Skeletal muscle tissue (tissue), 4 donors: ENCODE results near the gene TJAP1. TPM values are rescaled to one million over a fixed set of nuclear protein-coding genes. Genes with fewer than 3 reads are reported as not detected.
A peak's percentile ranks its signal among the peaks of the same experiment; 100 is the strongest.

Experiments used
- H3K27ac ChIP-seq: one replicate; pipeline ENCODE4 v1.7.0; 2013; ENCODE audit warnings: mild to moderate bottlenecking, low read depth, low read length, inconsistent platforms
- H3K27me3 ChIP-seq, 3 donors: one replicate each; pipeline ENCODE4 v1.7.0; 2013; ENCODE audit warnings: low read length in 3 of 3; ENCODE audit not compliant: control insufficient read depth in 3 of 3, insufficient read depth in 3 of 3
- H3K36me3 ChIP-seq, 3 donors: one replicate each; pipeline ENCODE4 v1.7.0; 2013; ENCODE audit warnings: low read length in 3 of 3; ENCODE audit not compliant: control insufficient read depth in 3 of 3, insufficient read depth in 3 of 3
- H3K4me1 ChIP-seq, 3 donors: one replicate each; pipeline ENCODE4 v1.7.0; 2013; ENCODE audit warnings: low read length in 3 of 3, mild to moderate bottlenecking in 3 of 3; ENCODE audit not compliant: control insufficient read depth in 3 of 3, insufficient read depth in 3 of 3
- H3K4me3 ChIP-seq, 3 donors: one replicate each; pipeline ENCODE4 v1.7.0; 2013; ENCODE audit warnings: low read length in 3 of 3
- H3K9ac ChIP-seq, 3 donors: one replicate each; pipeline ENCODE4 v1.7.0; 2013; ENCODE audit warnings: low read length in 3 of 3, mild to moderate bottlenecking in 3 of 3, moderate library complexity in 2 of 3, low read depth in 1 of 3
- H3K9me3 ChIP-seq, 3 donors: one replicate each; pipeline ENCODE4 v1.7.0; 2013; ENCODE audit warnings: low read length in 3 of 3; ENCODE audit not compliant: control insufficient read depth in 3 of 3
- total RNA-seq: library from RNA; depleted of rRNA; stranded (reverse); fragments of >200 nt; gene quantifications from one replicate; pipeline ENCODE4 v1.2.3, GENCODE V29; 2014
- donor health status: Osteomylitis.

TJAP1 gene, protein sequence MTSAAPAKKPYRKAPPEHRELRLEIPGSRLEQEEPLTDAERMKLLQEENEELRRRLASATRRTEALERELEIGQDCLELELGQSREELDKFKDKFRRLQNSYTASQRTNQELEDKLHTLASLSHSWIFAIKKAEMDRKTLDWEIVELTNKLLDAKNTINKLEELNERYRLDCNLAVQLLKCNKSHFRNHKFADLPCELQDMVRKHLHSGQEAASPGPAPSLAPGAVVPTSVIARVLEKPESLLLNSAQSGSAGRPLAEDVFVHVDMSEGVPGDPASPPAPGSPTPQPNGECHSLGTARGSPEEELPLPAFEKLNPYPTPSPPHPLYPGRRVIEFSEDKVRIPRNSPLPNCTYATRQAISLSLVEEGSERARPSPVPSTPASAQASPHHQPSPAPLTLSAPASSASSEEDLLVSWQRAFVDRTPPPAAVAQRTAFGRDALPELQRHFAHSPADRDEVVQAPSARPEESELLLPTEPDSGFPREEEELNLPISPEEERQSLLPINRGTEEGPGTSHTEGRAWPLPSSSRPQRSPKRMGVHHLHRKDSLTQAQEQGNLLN
- total RNA-seq: 7.8 TPM

DNA sequence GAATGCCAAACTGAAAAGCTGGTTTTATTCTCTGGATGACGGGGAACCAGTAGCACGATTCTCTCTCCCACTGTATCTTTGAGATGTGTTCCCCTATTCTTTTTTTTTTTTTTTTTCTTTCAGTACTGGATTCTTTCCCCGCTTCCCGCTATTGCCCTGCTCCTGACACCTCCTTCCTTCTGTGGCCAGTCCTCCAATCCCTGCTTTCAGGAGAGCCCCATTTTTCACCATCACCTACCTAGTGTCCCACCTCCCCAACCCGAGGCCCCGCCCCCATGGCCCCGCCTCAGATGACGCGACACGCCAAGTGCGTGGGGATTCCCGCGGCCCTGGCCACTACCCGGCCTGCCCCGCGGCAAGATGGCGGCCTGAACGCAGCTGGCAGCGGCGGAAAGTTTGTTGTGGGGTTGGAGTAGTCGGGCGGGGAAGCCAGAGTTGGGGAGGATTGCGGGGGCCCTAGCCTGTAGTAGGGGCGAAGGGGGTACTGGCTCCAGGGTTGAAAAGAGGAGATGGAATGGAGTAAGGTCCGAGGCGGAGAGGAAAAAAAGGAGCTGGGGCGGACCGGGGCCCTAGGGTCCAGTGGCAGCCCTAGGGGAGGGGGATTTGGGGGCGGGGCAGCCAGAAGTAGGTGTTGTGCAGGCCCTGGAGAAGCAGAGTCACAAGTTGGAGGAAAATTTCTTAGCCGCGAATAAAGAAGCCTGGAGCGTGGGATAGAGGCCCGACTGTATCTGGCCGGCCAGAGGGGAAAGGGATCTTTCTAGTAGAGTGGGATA lies at the start of gene TJAP1:
Gene TJAP1 (plus strand): TSS at position 336 of the 773 bp plus-strand sequence. CDS start 21,432 bp downstream, outside the sequence.
- peaks cover 16 to 34% (median 20%) of the 10 kb centered on the region in 3 donors for H3K4me1 ChIP-seq
- no peaks in the 10 kb centered on the region for H3K9me3 ChIP-seq
- H3K27me3 ChIP-seq: no peaks in the 10 kb centered on the region
- peaks cover 0 to 5% (median 0%) of the 10 kb centered on the region in 3 donors for H3K36me3 ChIP-seq
- H3K4me3 ChIP-seq: peak within 1 kb of the TSS; percentile 79 to 93 (median 80)
- peak within 1 kb of the TSS; percentile 83 to 91 (median 86) for H3K9ac ChIP-seq
- H3K27ac ChIP-seq: peak within 1 kb of the TSS; percentile 82

DNA sequence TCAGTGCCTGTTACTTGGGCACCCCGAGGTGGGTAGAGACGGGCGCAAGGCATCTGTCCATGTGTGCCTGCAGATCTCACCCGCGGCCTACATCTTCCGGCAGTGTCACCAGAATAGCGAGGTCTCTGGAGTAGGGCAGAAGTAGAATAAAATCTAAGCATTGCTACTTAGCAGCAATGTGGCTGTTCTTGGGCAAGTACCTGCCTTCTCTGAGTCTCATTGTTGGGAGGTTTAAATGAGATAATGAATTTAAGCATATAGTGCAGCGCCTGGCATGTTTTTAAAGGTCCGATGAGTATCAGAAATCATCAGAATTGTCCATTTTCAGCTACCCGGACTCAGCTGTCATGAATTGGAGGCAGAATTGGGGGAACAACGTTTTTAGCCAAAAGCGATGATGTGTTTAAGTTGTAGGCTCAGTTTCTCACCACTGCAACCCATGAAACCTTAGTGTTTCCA lies 49.2 kb upstream of the TJAP1 start:
- no peaks in the 10 kb centered on the region for H3K9me3 ChIP-seq
- peaks cover 13 to 21% (median 13%) of the 10 kb centered on the region in 3 donors for H3K4me1 ChIP-seq
- peak overlapping the region; percentile 70 for H3K27ac ChIP-seq
- H3K4me3 ChIP-seq: peak overlapping the region; percentile 96 to 100 (median 98)
- no peaks in the 10 kb centered on the region for H3K27me3 ChIP-seq
- peaks cover 3 to 12% (median 8%) of the 10 kb centered on the region in 3 donors for H3K36me3 ChIP-seq
- peak overlapping the region; percentile 92 to 96 (median 95) for H3K9ac ChIP-seq

DNA sequence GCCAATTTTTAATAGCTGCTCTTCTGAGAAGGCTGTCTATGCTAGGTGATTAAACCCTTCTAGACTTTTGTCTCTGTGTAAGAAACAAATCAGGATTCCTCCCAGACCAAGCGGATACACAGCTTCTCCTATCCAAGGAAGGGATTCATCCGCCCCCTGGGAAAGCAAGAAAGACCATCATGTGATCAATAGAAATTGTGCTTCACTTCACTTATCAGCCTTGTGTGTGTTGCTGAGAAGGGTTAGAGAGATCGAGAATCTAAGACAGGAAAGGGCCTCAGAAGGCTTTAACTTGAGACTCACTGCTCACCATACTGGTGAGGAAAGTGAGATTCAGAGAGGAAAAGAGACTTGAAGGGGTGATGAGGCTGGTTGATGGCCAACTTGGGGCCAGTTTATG lies 48.5 kb upstream of the TJAP1 start:
- Histone ChIP-seq H3K9ac (peak overlapping the region; percentile 70 to 96 (median 92)), H3K9me3 (no peaks in the 10 kb centered on the region), H3K4me3 (peak overlapping the region; percentile 96 to 100 (median 98)), H3K27ac (no peak overlapping the region), H3K4me1 (peaks cover 13 to 21% (median 13%) of the 10 kb centered on the region in 3 donors), H3K36me3 (peaks cover 10 to 13% (median 12%) of the 10 kb centered on the region in 3 donors), H3K27me3 (no peaks in the 10 kb centered on the region)

DNA sequence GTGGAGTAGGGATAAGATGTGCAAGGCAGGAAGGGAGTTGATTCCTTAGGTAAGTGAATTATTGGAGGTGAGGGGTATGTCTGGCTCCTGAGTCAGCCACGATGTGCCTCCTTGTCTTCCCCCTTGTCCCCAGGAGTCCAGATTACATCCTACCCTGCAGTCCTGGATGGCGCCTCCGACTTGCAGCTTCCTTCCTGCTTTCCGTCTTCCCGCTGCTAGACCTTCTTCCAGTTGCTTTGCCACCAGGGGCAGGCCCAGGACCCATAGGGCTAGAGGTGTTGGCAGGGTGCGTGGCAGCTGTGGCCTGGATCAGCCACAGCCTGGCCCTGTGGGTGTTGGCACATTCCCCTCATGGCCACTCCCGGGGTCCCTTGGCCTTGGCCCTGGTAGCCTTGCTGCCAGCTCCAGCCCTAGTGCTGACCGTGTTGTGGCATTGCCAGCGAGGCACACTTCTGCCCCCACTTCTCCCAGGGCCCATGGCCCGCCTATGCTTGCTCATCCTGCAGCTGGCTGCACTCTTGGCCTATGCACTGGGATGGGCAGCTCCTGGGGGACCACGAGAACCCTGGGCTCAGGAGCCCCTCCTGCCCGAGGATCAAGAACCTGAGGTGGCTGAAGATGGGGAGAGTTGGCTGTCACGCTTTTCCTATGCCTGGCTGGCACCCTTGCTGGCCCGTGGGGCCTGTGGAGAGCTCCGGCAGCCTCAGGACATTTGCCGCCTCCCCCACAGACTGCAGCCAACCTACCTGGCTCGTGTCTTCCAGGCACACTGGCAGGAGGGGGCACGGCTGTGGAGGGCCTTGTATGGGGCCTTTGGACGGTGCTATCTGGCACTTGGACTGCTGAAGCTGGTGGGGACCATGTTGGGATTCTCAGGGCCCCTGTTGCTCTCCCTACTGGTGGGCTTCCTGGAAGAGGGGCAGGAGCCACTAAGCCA lies 45.1 kb upstream of the TJAP1 start:
- H3K36me3 ChIP-seq: peaks cover 12 to 18% (median 13%) of the 10 kb centered on the region in 3 donors

DNA sequence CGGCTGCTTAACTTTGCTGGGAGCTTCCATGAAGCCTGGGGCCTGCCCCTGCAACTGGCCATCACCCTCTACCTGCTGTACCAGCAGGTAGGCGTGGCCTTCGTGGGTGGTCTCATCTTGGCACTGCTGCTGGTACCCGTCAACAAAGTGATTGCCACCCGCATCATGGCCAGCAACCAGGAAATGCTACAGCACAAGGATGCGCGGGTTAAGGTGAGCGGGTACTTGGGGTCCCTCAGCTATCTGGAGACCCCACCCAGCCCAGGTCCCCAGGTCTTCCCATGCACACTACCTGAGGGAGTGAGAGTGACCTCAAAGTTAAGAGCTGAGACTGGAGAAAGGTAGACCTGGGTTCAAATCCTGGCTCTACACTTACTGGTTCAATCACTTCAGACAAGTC lies 44.2 kb upstream of the TJAP1 start:
- H3K4me3 ChIP-seq: no peak overlapping the region
- H3K27me3 ChIP-seq: no peaks in the 10 kb centered on the region
- peaks cover 10 to 13% (median 10%) of the 10 kb centered on the region in 3 donors for H3K4me1 ChIP-seq
- no peaks in the 10 kb centered on the region for H3K9me3 ChIP-seq
- no peak overlapping the region for H3K9ac ChIP-seq
- H3K27ac ChIP-seq: no peak overlapping the region
- peaks cover 11 to 18% (median 12%) of the 10 kb centered on the region in 3 donors for H3K36me3 ChIP-seq

More for the DNA sequence above, 45.1 kb upstream of the TJAP1 start:
- Histone ChIP-seq H3K27me3 (no peaks in the 10 kb centered on the region), H3K9ac (no peak overlapping the region), H3K4me3 (no peak overlapping the region), H3K9me3 (no peaks in the 10 kb centered on the region), H3K4me1 (peaks cover 13 to 16% (median 16%) of the 10 kb centered on the region in 3 donors), H3K27ac (no peak overlapping the region)

DNA sequence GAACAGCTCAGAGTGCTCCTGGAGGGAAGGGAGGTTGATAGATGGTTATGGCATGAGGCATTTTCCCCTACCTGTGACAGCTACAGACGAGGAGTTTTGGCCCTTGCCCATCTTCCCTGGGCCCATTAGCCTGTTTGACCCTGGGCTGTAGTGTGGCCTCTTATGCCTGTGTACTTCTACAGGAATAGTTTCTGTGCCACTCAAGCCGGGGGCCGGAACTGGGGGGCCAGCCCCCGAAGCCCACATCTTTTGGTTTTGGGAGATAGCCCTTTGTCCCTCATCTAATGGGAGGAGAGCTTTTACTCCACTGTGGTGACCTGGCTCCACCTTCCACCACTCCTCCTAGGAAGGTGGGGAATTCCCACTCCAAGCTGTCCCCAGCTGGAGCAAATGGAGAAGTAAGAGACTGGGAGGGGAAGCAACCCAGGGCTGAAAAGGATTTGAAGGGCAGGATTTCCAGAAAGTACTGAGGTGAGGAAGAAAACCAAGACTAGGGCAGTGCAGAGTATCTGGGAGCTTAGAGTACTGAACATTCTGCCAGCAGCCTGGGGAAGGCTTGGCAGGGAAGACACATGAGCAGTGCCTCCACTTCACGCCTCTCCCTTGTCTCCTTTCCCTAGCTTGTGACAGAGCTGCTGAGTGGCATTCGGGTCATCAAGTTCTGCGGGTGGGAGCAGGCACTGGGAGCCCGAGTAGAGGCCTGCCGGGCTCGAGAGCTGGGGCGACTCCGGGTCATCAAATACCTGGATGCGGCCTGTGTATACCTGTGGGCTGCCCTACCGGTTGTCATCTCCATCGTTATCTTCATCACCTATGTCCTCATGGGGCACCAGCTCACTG lies 43.1 kb upstream of the TJAP1 start:
- Histone ChIP-seq H3K4me1 (peaks cover 0 to 2% (median 0%) of the 10 kb centered on the region in 3 donors), H3K27me3 (no peaks in the 10 kb centered on the region), H3K4me3 (no peak overlapping the region), H3K36me3 (peaks cover 15 to 26% (median 20%) of the 10 kb centered on the region in 3 donors), H3K27ac (no peak overlapping the region), H3K9me3 (no peaks in the 10 kb centered on the region), H3K9ac (no peak overlapping the region)

DNA sequence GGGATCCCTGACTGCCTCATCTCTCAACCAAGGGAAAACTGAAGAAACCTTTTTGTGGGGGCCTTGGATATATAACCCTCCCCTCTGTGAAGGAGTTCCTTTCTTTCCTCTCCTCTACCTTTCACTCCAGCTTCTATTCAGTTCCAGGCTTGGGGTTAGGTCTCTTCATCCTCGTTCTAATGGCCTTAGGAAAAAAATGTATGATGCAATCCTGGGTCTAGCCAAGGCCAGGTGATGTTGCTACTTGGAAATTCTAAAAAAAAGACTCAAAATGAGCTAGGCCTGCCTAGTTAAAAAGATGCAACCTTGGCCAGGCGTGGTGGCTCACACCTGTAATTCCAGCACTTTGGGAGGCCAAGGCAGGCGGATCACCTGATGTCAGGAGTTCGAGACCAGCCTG lies 42.4 kb upstream of the TJAP1 start:
- peaks cover 15 to 26% (median 20%) of the 10 kb centered on the region in 3 donors for H3K36me3 ChIP-seq
- no peak overlapping the region for H3K4me3 ChIP-seq
- no peak overlapping the region for H3K9ac ChIP-seq
- no peaks in the 10 kb centered on the region for H3K9me3 ChIP-seq
- H3K4me1 ChIP-seq: peaks cover 0 to 2% (median 0%) of the 10 kb centered on the region in 3 donors
- H3K27me3 ChIP-seq: no peaks in the 10 kb centered on the region
- no peak overlapping the region for H3K27ac ChIP-seq

DNA sequence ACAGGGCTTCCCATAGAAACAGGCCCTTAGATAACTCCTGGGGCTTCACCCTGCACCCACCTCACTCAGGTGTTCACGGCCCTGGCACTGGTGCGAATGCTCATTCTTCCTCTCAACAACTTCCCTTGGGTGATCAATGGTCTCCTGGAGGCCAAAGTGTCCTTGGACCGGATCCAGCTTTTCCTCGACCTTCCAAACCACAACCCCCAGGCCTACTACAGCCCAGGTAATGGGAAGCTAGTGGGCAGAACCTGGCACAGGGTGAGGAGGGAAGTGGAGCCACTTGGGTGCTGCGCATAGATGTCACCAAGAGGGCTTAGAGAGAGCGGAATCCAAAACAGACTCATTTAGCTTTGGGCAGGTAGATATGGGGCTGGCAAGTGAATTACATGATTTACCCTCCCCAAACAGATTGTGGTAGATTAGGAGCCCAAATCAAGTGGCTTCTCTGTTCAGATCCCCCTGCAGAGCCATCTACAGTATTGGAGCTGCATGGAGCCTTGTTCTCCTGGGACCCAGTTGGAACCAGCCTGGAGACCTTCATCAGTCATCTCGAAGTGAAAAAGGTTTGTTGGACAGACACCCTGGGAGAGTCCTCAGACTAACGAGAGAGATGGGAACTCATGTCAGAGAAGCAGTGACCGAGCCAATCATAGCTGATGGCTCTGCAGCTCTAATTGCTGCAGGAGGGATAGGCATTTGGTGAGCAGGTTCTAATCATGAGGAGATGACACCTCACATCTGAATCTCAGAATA lies 41.5 kb upstream of the TJAP1 start:
- no peaks in the 10 kb centered on the region for H3K9me3 ChIP-seq
- no peak overlapping the region for H3K4me3 ChIP-seq
- no peak overlapping the region for H3K9ac ChIP-seq
- peaks cover 0 to 2% (median 0%) of the 10 kb centered on the region in 3 donors for H3K4me1 ChIP-seq
- peaks cover 19 to 29% (median 25%) of the 10 kb centered on the region in 3 donors for H3K36me3 ChIP-seq
- H3K27ac ChIP-seq: no peak overlapping the region
- no peaks in the 10 kb centered on the region for H3K27me3 ChIP-seq
